IMR-90 (cell line): Measurements from ENCODE around the gene NUB1. TPM values are rescaled to one million over a fixed set of nuclear protein-coding genes. Genes with fewer than 3 reads are reported as not detected.

Experiments used
- ATAC-seq: fragments of 200-7000 bp; cut with Tn5 transposase; 2 replicates; pipeline ENCODE4 v1.9.1; 2020; ENCODE audit warnings: low read depth, mild to moderate bottlenecking, moderate library complexity
- BruUV-seq: library from RNA; stranded (reverse); fragments of 400-500 nt; replicated peaks from 2 replicates; lab custom pipeline; 2021; lab: Mats Ljungman, UMichigan
- CTCF ChIA-PET: fragments of 300-600 bp; formaldehyde crosslinking; extraction: SDS; loops from one replicate; lab custom pipeline; 2021; ENCODE audit warnings: antibody characterized with exemption; lab: Yijun Ruan, JAX
- POLR2A ChIA-PET: fragments of 300-600 bp; sonication (Branson Sonifier 250); formaldehyde crosslinking; loops from one replicate; lab custom pipeline; 2022; ENCODE audit warnings: antibody characterized with exemption; ENCODE audit not compliant: unreplicated experiment; lab: Charles Lee
- DNase-seq: peaks from one replicate; pipeline ENCODE4 v3.0.0; 2013
- H2AFZ ChIP-seq: replicated peaks from 2 replicates; pipeline ENCODE3; 2013; ENCODE audit warnings: low read length, mild to moderate bottlenecking; ENCODE audit not compliant: poor library complexity
- H2AK5ac ChIP-seq: 2 replicates; pipeline ENCODE4 v1.6.1; 2013; ENCODE audit warnings: low read depth, low read length, inconsistent platforms
- H2AK9ac ChIP-seq: replicated peaks from 2 replicates; pipeline ENCODE3; 2013; ENCODE audit warnings: mild to moderate bottlenecking, low read depth, low read length, moderate library complexity; ENCODE audit not compliant: poor library complexity
- H2BK120ac ChIP-seq: 2 replicates; pipeline ENCODE4 v1.6.1; 2013; ENCODE audit warnings: low read depth, low read length, inconsistent platforms
- H2BK15ac ChIP-seq: 3 replicates; pipeline ENCODE4 v1.6.1; 2013; ENCODE audit warnings: low read depth, low read length, inconsistent platforms
- H2BK20ac ChIP-seq: 2 replicates; pipeline ENCODE4 v1.6.1; 2013; ENCODE audit warnings: low read depth, mild to moderate bottlenecking, inconsistent platforms, low read length, moderate library complexity
- H2BK5ac ChIP-seq: 2 replicates; pipeline ENCODE4 v1.6.1; 2013; ENCODE audit warnings: mild to moderate bottlenecking, low read depth, low read length, inconsistent platforms; ENCODE audit not compliant: poor library complexity, severe bottlenecking
- H3K14ac ChIP-seq: replicated peaks from 2 replicates; pipeline ENCODE4 v1.6.1; 2013; ENCODE audit warnings: low read depth, low read length, inconsistent platforms
- H3K18ac ChIP-seq: 2 replicates; pipeline ENCODE4 v1.6.1; 2013; ENCODE audit warnings: low read depth, low read length, control low read depth
- H3K23ac ChIP-seq: 2 replicates; pipeline ENCODE4 v1.6.1; 2013; ENCODE audit warnings: low read depth, low read length, inconsistent platforms
- H3K27ac ChIP-seq: 2 replicates; pipeline ENCODE4 v1.5.1; 2013; ENCODE audit warnings: mild to moderate bottlenecking, control low read depth, low read length; ENCODE audit not compliant: insufficient read depth
- H3K27me3 ChIP-seq: 2 replicates; pipeline ENCODE4 v1.6.1; 2013; ENCODE audit warnings: low read length; ENCODE audit not compliant: control insufficient read depth, insufficient read depth
- H3K36me3 ChIP-seq: 2 replicates; pipeline ENCODE4 v1.6.1; 2013; ENCODE audit warnings: low read length, mixed read lengths; ENCODE audit not compliant: control insufficient read depth, insufficient read depth
- H3K4ac ChIP-seq: 2 replicates; pipeline ENCODE4 v1.6.1; 2013; ENCODE audit warnings: low read depth, low read length, inconsistent platforms
- H3K4me1 ChIP-seq: 2 replicates; pipeline ENCODE4 v1.6.1; 2013; ENCODE audit warnings: low read length, mixed read lengths; ENCODE audit not compliant: control insufficient read depth, insufficient read depth
- H3K4me2 ChIP-seq: 2 replicates; pipeline ENCODE4 v1.6.1; 2013; ENCODE audit warnings: low read depth, mild to moderate bottlenecking, control low read depth, low read length, moderate library complexity
- H3K4me3 ChIP-seq: 2 replicates; pipeline ENCODE4 v1.5.1; 2013; ENCODE audit warnings: low read depth, mild to moderate bottlenecking, control low read depth, low read length, moderate library complexity; ENCODE audit not compliant: insufficient read depth
- H3K56ac ChIP-seq: 2 replicates; pipeline ENCODE4 v1.6.1; 2013; ENCODE audit warnings: low read length, inconsistent platforms; ENCODE audit not compliant: insufficient read depth; ENCODE audit errors: extremely low read depth
- H3K79me1 ChIP-seq, 2 experiments: 2 replicates each; pipeline ENCODE4 v1.6.1; 2013; ENCODE audit warnings: low read length in 2 of 2, inconsistent platforms in 1 of 2, low read depth in 1 of 2
- H3K9ac ChIP-seq: 2 replicates; pipeline ENCODE4 v1.6.1; 2013; ENCODE audit warnings: low read depth, low read length, control low read depth
- H3K9me1 ChIP-seq: 2 replicates; pipeline ENCODE4 v1.6.1; 2013; ENCODE audit warnings: low read length, inconsistent platforms; ENCODE audit not compliant: insufficient read depth
- H3K9me3 ChIP-seq: 2 replicates; pipeline ENCODE4 v1.6.1; 2013; ENCODE audit warnings: low read length; ENCODE audit not compliant: control insufficient read depth, insufficient read depth
- H4K20me1 ChIP-seq: 2 replicates; pipeline ENCODE4 v1.6.1; 2013; ENCODE audit warnings: low read length, inconsistent platforms; ENCODE audit not compliant: insufficient read depth
- H4K5ac ChIP-seq: 2 replicates; pipeline ENCODE4 v1.6.1; 2013; ENCODE audit warnings: mild to moderate bottlenecking, low read depth, low read length, control low read depth
- H4K8ac ChIP-seq, 2 experiments: 2 replicates each; pipeline ENCODE4 v1.6.1; 2013; ENCODE audit warnings: low read depth in 2 of 2, low read length in 2 of 2, control low read depth in 1 of 2, inconsistent platforms in 1 of 2
- H4K91ac ChIP-seq: 2 replicates; pipeline ENCODE4 v1.6.1; 2013; ENCODE audit warnings: low read depth, low read length, inconsistent platforms; ENCODE audit not compliant: insufficient read depth
- POLR2A ChIP-seq: IDR thresholded peaks from 2 replicates; pipeline ENCODE4 v1.6.1; 2012; ENCODE audit warnings: mild to moderate bottlenecking, low read depth, low read length
- RCOR1 ChIP-seq: IDR thresholded peaks from 2 replicates; pipeline ENCODE4 v1.6.1; 2012; ENCODE audit warnings: mild to moderate bottlenecking, low read length, improper control_type of control experiment; ENCODE audit not compliant: insufficient replicate concordance
- RFX5 ChIP-seq: IDR thresholded peaks from 2 replicates; pipeline ENCODE4 v1.8.0; 2012; ENCODE audit warnings: low read depth, mild to moderate bottlenecking, low read length, moderate library complexity
- SMC3 ChIP-seq: fragments of 150-350 bp; IDR thresholded peaks from 2 replicates; pipeline ENCODE4 v1.6.1; 2016; ENCODE audit warnings: low read depth, mild to moderate bottlenecking, antibody characterized with exemption, low read length, moderate library complexity
- WGBS, 2 experiments: methylation state at CpG; one replicate each; pipeline versions ENCODE4 v1.1.5 to v1.1.7; 2013; ENCODE audit warnings: missing lambda C conversion rate in 2 of 2; ENCODE audit not compliant: insufficient read length in 1 of 2; ENCODE audit errors: extremely low coverage in 2 of 2; 5-methylcytosine and 5-hydroxymethylcytosine counted together
- dilution Hi-C: fragments of 300-500 bp; cut with HindIII; formaldehyde crosslinking; loops from one replicate; pipeline ENCODE4 v1.14.3; 2018; ENCODE audit warnings: low sequenced_read_pairs; ENCODE audit not compliant: unreplicated experiment
- in situ Hi-C: fragments of 300-500 bp; cut with MboI; formaldehyde crosslinking; loops from 3 replicates; pipeline ENCODE4 v1.14.3; 2019; ENCODE audit warnings: low sequenced_read_pairs, inconsistent platforms, mixed read lengths
- intact Hi-C: fragments of 100-400 bp; cut with micrococcal nuclease; formaldehyde crosslinking; loops from 2 replicates; pipeline ENCODE4 v1.10.0; 2022
- polyA plus RNA-seq, 3 experiments: library from polyadenylated mRNA; depleted of rRNA; stranded (reverse); fragments of >200 nt; gene quantifications; 2 replicates each; pipeline ENCODE4 v1.2.3, GENCODE V29; 2012; ENCODE audit warnings: low replicate concordance in 1 of 3
- total RNA-seq: library from RNA; depleted of rRNA; stranded (reverse); fragments of >200 nt; gene quantifications from 2 replicates; pipeline ENCODE4 v1.2.3, GENCODE V29; 2012
- TF ChIP-seq, protein P1 (sequence below): conservative IDR thresholded peaks from 2 replicates; pipeline ENCODE4 v1.5.1; 2012; ENCODE audit warnings: mild to moderate bottlenecking, low read depth, low read length, improper control_type of control experiment

Gene NUB1
- total and polyA plus RNA-seq, 2 of the 4 experiments (the other 2 are of a cell fraction): 20.1 to 29.7 TPM

DNA sequence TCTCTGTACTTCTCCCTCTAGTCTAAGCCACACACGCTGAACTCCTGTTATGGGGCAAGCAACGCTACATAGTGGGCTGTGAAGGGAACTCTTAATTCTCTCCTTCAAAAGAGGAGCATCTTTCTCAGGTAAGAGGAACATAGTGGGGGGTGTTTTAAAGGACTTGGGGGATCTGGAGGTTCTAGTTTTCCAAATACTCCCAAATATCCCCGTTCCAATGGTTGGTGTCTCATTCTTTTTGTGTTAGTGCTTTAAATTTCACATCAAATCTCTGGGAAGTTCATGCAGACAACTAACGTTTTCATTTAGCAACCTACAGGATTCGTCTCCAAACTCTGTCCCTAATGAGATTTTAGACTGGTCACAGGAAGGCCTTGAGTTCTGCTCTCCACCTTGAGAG, 80.6 kb downstream of the NUB1 start:
- no peak overlapping the region for H3K4me2 ChIP-seq
- no peak overlapping the region for H4K8ac ChIP-seq
- no TSS peak for BruUV-seq
- ChIA-PET CTCF (no interaction called here), POLR2A (interaction anchor here (0.8 kb wide), 1 partner anchor 10 kb away, joined by 5 read pairs; no protein-coding TSS in a partner anchor)
- no peak overlapping the region for H2BK15ac ChIP-seq
- no peak overlapping the region for H3K23ac ChIP-seq
- no peaks in the 10 kb centered on the region; a peak in 1 of 4 replicates for H3K79me1 ChIP-seq
- peaks cover 2% of the 10 kb centered on the region; the same call in 1 of the 2 replicates for H3K27me3 ChIP-seq
- H3K14ac ChIP-seq: no peak overlapping the region
- in situ Hi-C loops (no loop called here), intact Hi-C loops (no loop called here), dilution Hi-C loops (no loop called here)
- H2BK20ac ChIP-seq: no peak overlapping the region
- no peak overlapping the region for H2AK5ac ChIP-seq
- no peak overlapping the region for H2AFZ ChIP-seq
- peaks cover 22% of the 10 kb centered on the region for H3K9me3 ChIP-seq
- ATAC-seq: no peak
- H3K4me3 ChIP-seq: no peak overlapping the region
- no peak overlapping the region for H3K4ac ChIP-seq
- H2BK5ac ChIP-seq: no peak overlapping the region
- H4K91ac ChIP-seq: no peak overlapping the region
- peaks cover 6% of the 10 kb centered on the region for H3K9me1 ChIP-seq
- no peak for TF ChIP-seq SMC3
- TF ChIP-seq, protein P1, sequence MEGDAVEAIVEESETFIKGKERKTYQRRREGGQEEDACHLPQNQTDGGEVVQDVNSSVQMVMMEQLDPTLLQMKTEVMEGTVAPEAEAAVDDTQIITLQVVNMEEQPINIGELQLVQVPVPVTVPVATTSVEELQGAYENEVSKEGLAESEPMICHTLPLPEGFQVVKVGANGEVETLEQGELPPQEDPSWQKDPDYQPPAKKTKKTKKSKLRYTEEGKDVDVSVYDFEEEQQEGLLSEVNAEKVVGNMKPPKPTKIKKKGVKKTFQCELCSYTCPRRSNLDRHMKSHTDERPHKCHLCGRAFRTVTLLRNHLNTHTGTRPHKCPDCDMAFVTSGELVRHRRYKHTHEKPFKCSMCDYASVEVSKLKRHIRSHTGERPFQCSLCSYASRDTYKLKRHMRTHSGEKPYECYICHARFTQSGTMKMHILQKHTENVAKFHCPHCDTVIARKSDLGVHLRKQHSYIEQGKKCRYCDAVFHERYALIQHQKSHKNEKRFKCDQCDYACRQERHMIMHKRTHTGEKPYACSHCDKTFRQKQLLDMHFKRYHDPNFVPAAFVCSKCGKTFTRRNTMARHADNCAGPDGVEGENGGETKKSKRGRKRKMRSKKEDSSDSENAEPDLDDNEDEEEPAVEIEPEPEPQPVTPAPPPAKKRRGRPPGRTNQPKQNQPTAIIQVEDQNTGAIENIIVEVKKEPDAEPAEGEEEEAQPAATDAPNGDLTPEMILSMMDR: no peak
- TF ChIP-seq POLR2A: no peak
- TF ChIP-seq RCOR1: no peak
- no peak for TF ChIP-seq RFX5
- peaks cover 5% of the 10 kb centered on the region; the same call in 1 of the 2 replicates for H4K20me1 ChIP-seq
- no peak overlapping the region for H2BK120ac ChIP-seq
- H4K5ac ChIP-seq: no peak overlapping the region
- 43% methylated on average over 1 of the region's 5 CpGs; no CpG with 5 or more reads in 1 of the 2 experiments for WGBS, 2 experiments
- DNase-seq: no peak
- H2AK9ac ChIP-seq: no peak overlapping the region
- no peak overlapping the region for H3K9ac ChIP-seq
- no peaks in the 10 kb centered on the region for H3K36me3 ChIP-seq
- peaks cover 13% of the 10 kb centered on the region for H3K4me1 ChIP-seq
- H3K18ac ChIP-seq: no peak overlapping the region
- no peak overlapping the region for H3K56ac ChIP-seq
- no peak overlapping the region for H3K27ac ChIP-seq
